ENCODE data around the gene VAV2.

Gene VAV2

GRCh38 chr9:133991964-133992779 is at the start of gene VAV2:
Gene VAV2, minus strand, starts transcription at chr9:133992324. Its CDS starts 46 bp downstream, at chr9:133992278.
- DNase-seq (ENCODE audit: low read depth in 2 of 2), result peak in 1 of 2 donors; percentile 9

- DNase-seq (ENCODE audit: low read depth in 2 of 2), result no peak
Measured at GRCh38 chr9:134041649-134041962, 49.5 kb upstream of the VAV2 start.

GRCh38 chr9:134040781-134041648 is 48.9 kb upstream of the VAV2 start:
- no peak for DNase-seq (ENCODE audit: low read depth in 2 of 2)

- DNase-seq (ENCODE audit: low read depth in 2 of 2), result no peak
Measured at GRCh38 chr9:134040176-134040565, 48.0 kb upstream of the VAV2 start.

- DNase-seq (ENCODE audit: low read depth in 2 of 2), result no peak
Measured at GRCh38 chr9:134039386-134040175, 47.5 kb upstream of the VAV2 start.

- DNase-seq (ENCODE audit: low read depth in 2 of 2), result no peak
Measured at GRCh38 chr9:134037641-134038040, 45.5 kb upstream of the VAV2 start.

- DNase-seq (ENCODE audit: low read depth in 2 of 2), result no peak
Measured at GRCh38 chr9:134036130-134036529, 44.0 kb upstream of the VAV2 start.

GRCh38 chr9:134035041-134036039 is 43.2 kb upstream of the VAV2 start:
- DNase-seq (ENCODE audit: low read depth in 2 of 2), result no peak

- DNase-seq (ENCODE audit: low read depth in 2 of 2), result no peak
Measured at GRCh38 chr9:134034215-134035040, 42.3 kb upstream of the VAV2 start.

- DNase-seq (ENCODE audit: low read depth in 2 of 2), result no peak
Measured at GRCh38 chr9:134033516-134034214, 41.5 kb upstream of the VAV2 start.

GRCh38 chr9:134032456-134033222 is 40.5 kb upstream of the VAV2 start:
- DNase-seq (ENCODE audit: low read depth in 2 of 2), result no peak

- DNase-seq (ENCODE audit: low read depth in 2 of 2), result no peak
Measured at GRCh38 chr9:134031783-134032182, 39.7 kb upstream of the VAV2 start.

- no peak for DNase-seq (ENCODE audit: low read depth in 2 of 2)
Measured at GRCh38 chr9:134030821-134031470, 38.8 kb upstream of the VAV2 start.

- no peak for DNase-seq (ENCODE audit: low read depth in 2 of 2)
Measured at GRCh38 chr9:134029248-134030226, 37.4 kb upstream of the VAV2 start.

- no peak for DNase-seq (ENCODE audit: low read depth in 2 of 2)
Measured at GRCh38 chr9:134028575-134029247, 36.6 kb upstream of the VAV2 start.

GRCh38 chr9:134028076-134028475 is 36.0 kb upstream of the VAV2 start:
- no peak for DNase-seq (ENCODE audit: low read depth in 2 of 2)

Data from stimulated activated CD8-positive, alpha-beta memory T cell treated with anti-CD3 and anti-CD28 coated beads, Interleukin-2, amount 100 ng/mL, for 1 hour (primary cell).